ENCODE results near the gene MTUS2.

Gene MTUS2

DNA sequence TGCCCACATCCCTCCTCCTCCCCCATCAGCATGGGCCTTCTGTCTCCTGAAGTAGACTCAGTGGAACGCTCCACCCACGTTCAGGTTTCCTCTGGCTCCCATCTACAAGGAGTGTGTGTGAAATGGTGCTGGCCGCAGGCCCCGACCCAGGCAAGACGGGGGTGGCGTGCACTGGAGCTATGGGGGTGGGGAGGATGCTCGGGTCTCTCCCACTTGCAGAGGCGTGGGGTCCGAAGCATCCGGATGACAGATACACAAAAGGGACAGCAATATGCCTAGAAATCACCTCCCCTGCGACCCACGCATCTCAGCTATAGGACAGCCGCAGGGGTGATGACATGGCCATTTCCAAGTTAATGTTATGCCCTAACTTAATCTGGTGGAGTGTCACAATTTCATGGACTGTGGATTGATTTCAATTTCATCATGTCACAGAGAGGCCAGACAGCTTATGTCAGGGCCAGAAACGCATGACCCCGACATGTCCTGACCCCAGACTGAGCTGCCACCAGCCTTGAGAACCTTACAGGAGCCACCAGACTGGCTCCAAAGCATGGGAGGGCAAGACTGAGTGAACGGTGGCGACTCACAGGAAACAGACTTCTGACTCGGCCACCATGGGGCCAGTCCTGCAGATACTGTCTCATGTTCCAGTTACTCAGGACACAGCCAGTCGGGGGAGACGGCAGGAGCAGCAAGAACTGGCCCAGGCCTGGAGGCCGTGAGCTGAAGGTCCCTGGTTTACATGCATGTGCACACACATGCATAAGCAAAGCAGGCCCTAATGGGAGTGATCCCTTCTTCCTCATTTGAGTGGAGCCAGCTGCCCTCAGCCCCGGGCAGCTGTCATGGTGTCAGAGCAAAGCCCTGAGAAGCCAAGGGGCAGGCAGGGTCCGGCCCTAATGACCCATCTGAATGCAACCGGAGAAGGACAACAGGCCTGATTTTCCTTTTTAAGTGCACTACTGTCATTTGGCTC, 693.2 kb downstream of the MTUS2 start:
- no peak for DNase-seq

- no peak for DNase-seq
Measured at GRCh38 chr13:29513981-29514719, 694.0 kb downstream of the MTUS2 start.

DNA sequence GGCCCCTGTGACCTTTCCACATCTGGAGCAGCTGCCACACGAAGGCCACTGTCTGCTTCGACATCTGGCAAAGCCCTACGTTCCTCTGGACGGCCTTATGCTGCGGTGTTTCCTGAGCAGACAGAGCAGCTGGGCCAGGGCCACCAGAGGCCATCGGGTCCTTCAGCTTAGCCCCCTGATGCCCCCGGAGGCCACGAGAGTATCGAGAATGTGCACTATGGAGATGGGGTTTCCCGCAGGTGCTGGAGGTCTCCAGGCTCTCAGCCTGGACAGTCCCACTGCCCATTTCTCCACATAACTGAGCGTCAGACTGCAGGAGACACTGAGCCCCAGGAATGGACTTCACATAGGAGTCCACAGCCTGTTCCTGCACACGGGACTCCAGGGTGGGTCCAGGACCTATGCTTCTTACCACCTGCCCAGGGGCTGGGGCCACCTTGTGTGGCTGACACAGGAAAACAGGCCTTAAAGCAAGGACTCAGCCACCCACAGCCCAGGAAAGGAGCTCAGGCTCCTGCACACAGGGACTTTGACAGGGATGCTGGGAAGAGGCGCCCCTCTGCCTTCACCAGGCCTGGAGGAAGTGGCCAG, 694.7 kb downstream of the MTUS2 start:
- DNase-seq = no peak

- DNase-seq = no peak
Measured at GRCh38 chr13:29515372-29515771, 695.2 kb downstream of the MTUS2 start.

DNA sequence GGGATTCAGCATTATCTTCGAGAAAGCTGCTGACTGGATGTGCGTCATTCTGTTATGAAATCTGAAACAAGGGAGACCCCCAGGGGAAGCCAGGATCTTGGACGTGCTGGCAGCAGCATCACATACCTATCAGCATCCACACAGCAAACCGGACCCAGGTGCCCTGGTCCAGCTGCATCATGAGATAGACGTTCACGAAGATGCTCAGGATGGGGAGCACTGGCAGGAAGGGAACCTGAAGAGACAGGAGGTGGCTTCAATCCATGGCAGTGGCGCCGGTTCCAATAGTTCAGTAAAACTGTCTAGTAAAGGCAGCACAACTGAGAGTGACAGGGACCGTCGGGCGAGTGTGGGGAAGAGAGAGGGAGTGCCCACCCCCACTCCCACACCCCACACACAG, 695.9 kb downstream of the MTUS2 start:
- no peak for DNase-seq

- no peak for DNase-seq
Measured at GRCh38 chr13:29516880-29517279, 696.7 kb downstream of the MTUS2 start.

DNA sequence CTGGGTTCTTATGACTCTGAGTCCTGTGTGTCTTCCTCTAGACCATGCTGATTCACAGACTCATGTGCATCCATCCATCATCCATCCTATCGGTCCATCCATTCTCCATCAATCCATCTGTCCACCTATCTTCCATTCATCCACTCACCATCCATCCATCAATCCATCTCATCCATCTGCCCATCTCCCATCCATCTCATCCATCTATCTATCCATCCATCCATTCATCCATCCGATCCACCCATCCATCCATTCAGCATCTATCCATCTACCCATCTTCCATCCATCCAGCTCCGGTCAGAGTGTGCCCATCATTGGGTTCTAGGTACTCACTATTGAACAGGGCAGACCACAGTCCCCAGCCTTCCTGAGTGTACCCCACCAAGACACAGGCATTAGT, 699.8 kb downstream of the MTUS2 start:
- no peak for DNase-seq

DNA sequence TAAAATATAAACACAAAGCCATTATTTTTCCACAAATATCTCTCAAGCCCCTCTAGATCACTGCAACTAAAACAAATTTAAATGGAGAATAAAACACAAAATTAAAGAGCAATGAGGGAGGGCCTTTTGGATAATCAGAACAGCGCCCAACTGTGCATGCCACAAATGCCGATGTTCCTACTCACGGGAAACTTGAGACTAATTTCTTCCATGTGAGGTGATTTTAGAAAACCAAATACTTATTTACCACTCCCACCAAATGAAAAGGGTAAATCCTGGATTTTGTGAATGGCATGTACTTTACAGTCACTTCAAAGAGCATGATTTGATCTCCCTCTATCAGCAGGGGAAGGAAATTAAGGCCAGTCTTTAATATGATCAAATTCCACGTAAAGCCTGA, 700.5 kb downstream of the MTUS2 start:
- no peak for DNase-seq

- DNase-seq = no peak
Measured at GRCh38 chr13:29521336-29521735, 701.2 kb downstream of the MTUS2 start.

- DNase-seq = no peak
Measured at GRCh38 chr13:29522044-29522685, 702.0 kb downstream of the MTUS2 start.

DNA sequence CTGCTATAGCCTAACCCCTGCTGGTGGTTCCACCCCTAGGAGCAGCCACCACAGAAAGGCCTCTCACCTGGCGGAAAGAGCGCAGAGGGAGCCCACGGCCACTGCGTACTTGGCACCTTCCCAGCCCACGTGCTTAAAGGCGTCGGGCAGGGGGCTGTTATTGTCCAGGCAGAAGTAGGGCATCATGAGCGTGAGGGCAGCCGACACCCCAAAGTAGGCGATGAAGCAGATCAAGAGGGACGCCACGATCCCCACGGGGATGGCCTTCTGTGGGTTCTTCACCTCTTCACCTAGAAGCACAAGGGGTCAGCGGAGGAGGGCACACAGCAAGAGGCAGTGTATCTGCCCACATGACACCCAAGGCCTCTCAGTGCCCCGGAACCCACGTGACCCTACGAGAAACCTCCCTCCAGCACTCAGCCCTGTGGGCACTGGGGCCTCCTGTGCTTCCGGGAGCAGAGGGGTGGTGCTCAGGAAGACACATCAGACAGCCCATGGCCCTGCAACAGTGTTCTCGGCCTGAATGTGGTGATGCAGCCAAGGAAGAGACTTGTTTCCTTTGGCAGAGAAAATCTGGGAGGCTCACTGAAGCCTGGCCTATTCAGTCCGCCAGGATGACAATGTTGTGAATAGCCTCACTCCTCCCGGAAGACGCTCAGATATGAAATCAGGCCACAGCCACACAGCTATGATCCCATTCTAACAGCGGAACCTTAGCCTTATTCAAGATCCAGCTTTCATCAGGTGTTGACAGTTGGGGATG, 703.2 kb downstream of the MTUS2 start:
- DNase-seq = no peak

DNA sequence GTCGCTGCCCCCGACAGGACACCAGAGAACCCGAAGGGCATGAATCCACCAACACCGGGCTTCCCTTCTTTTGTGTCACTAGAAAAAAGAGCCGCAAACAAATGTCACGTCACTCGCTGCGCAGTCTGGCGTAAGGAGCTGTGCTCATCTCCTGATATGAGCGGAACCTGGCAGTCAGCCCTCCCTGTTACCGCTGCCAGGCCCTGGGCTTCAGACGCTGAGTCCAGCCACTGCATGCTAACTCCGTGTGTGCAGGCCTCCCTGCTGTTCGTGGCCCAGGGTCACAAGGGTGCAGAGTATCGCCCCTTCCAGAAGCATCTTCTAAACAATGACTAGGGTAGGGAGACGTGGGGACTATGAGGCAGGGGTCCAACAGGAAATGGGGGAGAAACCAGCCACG, 704.0 kb downstream of the MTUS2 start:
- DNase-seq = no peak

DNA sequence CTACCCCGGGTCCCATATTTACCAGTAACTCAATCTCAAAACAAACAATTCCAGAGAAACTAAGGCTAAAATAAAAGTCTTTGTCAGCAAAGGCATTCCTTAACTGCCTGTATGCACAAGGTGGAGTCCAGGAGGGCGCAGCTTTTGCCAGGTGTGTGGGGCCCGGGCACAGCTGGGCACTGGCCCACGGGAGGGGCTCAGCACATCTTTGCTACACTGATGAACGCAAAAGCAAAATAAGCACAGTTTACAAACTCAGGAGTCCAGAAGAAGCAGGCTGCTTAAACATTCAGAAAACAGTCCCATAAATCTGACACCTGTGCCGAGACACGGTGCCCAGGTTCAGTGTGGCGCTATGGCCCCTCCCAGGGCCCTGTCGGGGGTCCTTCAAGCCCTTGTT, 704.5 kb downstream of the MTUS2 start:
- DNase-seq = no peak

- no peak for DNase-seq
Measured at GRCh38 chr13:29525757-29526156, 705.6 kb downstream of the MTUS2 start.

GRCh38 chr13:29526741-29527140, 706.6 kb downstream of the MTUS2 start:
- DNase-seq = no peak

DNA sequence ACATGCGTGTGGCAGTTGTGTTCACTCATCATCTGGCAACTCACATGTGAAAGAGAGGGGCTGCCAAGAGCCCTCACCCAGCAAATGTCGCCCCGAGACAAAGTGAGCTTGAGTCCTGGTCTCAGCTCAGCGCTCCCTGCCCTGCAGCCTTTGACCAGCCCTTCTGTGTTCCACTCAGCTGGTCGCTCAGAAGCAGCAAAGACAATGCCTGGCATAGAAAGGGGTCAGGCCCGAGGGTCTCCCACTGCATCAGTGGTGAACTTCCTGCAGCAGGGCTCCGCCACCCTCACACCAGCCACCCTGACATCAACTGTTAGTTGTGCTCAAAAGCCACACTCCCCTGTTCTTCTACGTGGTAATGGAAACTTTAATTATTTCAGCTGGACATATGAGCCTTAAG, 707.4 kb downstream of the MTUS2 start:
- no peak for DNase-seq

GRCh38 chr13:29527916-29528315, 707.8 kb downstream of the MTUS2 start:
- no peak for DNase-seq

- no peak for DNase-seq
Measured at GRCh38 chr13:29529754-29530153, 709.6 kb downstream of the MTUS2 start.

- no peak for DNase-seq
Measured at GRCh38 chr13:29530901-29531300, 710.8 kb downstream of the MTUS2 start.

GRCh38 chr13:29532116-29532515, 712.0 kb downstream of the MTUS2 start:
- no peak for DNase-seq

DNA sequence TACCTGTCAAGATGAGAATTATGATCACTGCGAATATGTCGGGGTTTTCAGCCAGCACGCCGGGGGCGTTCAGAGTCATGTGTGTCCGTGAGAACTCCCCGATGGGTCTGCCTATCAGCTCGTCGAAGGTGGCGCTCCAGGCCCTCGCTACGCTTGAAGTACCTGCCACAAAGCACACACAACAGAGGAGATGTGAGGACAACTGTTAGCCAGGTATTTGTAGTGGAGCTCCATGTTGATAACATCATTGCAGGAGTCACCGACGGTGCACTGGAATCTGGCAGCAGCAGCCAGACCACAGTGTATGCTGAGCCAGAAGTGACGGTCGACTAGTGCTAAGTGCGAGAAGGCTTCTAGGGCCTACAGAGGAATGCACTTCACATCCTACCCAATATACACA, 712.7 kb downstream of the MTUS2 start:
- DNase-seq = no peak

DNA sequence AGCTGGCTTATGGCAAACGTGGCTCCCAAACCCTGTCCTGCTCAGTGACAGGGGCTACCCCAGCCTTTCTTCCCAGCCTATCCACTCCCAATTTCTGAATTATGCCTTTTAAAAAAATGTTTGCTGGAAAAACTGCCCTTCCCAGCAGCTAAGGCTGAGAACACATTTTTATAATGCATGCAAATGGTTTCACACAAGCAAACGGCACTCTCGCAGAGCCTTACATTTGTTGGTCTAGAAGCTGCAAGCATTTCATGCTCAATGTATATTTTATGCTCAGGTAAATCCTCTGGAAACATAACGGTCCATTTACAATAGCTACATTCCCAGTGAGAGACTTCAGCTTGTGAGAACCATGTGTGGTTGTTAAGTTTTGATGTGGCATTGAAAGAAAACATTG, 713.9 kb downstream of the MTUS2 start:
- no peak for DNase-seq

Data from NCI-H1694 treated with DMSO at 0.1 percent for 48 hours (cell line).